H1 (cell line): ENCODE results near the gene CDK5RAP2. TPM values are rescaled to one million over a fixed set of nuclear protein-coding genes. Genes with fewer than 3 reads are reported as not detected.

Experiments
- CBX5 ChIP-seq: fragments of 300-800, 300-1000 bp; sonication (generic); IDR thresholded peaks from 2 replicates; pipeline ENCODE4 v1.7.1; 2016; ENCODE audit warnings: antibody characterized with exemption, low read length, low read depth
- CBX8 ChIP-seq: fragments of 300-800, 300-1000 bp; sonication (generic); IDR thresholded peaks from 2 replicates; pipeline ENCODE4 v1.7.1; 2016; ENCODE audit warnings: low read depth, low read length, borderline replicate concordance
- KDM1A ChIP-seq: fragments of 200-600, 300-600 bp; sonication (generic); IDR thresholded peaks from 2 replicates; pipeline ENCODE4 v1.7.1; 2016; ENCODE audit warnings: mild to moderate bottlenecking, low read length, borderline replicate concordance
- NRF1 ChIP-seq: IDR thresholded peaks from 2 replicates; pipeline ENCODE4 v1.6.1; 2011; ENCODE audit warnings: mild to moderate bottlenecking, low read depth, low read length, improper control_type of control experiment
- POU5F1 ChIP-seq: IDR thresholded peaks from 2 replicates; pipeline ENCODE4 v1.6.1; 2011; ENCODE audit warnings: low read depth, mild to moderate bottlenecking, low read length, moderate library complexity
- RXRA ChIP-seq: IDR thresholded peaks from 2 replicates; pipeline ENCODE4 v1.6.1; 2011; ENCODE audit warnings: low read depth, mild to moderate bottlenecking, low read length, moderate library complexity; ENCODE audit not compliant: insufficient read depth
- SIN3A ChIP-seq, 2 experiments: IDR thresholded peaks in 1 of 2; conservative IDR thresholded peaks in 1 of 2; 2 replicates each; pipeline ENCODE4 v1.6.1; 2011 to 2012; ENCODE audit warnings: low read length in 2 of 2, improper control_type of control experiment in 1 of 2, low read depth in 1 of 2, mild to moderate bottlenecking in 1 of 2
- SUZ12 ChIP-seq: fragments of 200-600 bp; sonication (generic); IDR thresholded peaks from 2 replicates; pipeline ENCODE4 v1.6.1; 2012; ENCODE audit warnings: mild to moderate bottlenecking, inconsistent platforms, low read length, moderate library complexity, mixed read lengths
- polyA plus RNA-seq, 7 experiments: library from polyadenylated mRNA; depleted of rRNA in 3 of 7; stranded (reverse) in 5 of 7; unstranded in 2 of 7; fragments of >200 nt in 5 of 7; fragments of 200-250 nt in 2 of 7; gene quantifications; 1 replicate in 5 of 7; 2 replicates in 1 of 7; 4 replicates in 1 of 7; pipeline versions ENCODE4 v1.2.1 to v1.2.3, GENCODE V29; 2011 to 2013; ENCODE audit warnings: missing spikeins in 2 of 7, mixed read lengths in 2 of 7
- total RNA-seq: library from RNA; stranded (reverse); fragmentation: NEBNext Ultra II Directional; extraction: Animal tissue kit (Norgen Biotek cat#: 25700); gene quantifications from 2 replicates; pipeline ENCODE4 v1.2.1, GENCODE V29; 2021

Gene CDK5RAP2
- total and polyA plus RNA-seq, 2 of the 8 experiments (the other 6 are each of a cell fraction or from before 2014, with no cell fraction given) = 19.8 to 49.4 TPM

GRCh38 chr9:120480707-120481106 is 99.3 kb downstream of the CDK5RAP2 start (continued):
- TF ChIP-seq NRF1 (no peak), SIN3A (conservative IDR thresholded peaks at IDR 0.05 in 1 of 2, IDR thresholded peaks at IDR 0.05 in 1 of 2; ENCODE audit: low read depth in 1 of 2, low read length in 2 of 2) (no peak), POU5F1 (no peak), KDM1A (no peak), CBX5 (no peak), CBX8 (no peak), SUZ12 (no peak), RXRA (no peak)
